Measurements from ENCODE around the gene SASH1.

SASH1 gene

DNA sequence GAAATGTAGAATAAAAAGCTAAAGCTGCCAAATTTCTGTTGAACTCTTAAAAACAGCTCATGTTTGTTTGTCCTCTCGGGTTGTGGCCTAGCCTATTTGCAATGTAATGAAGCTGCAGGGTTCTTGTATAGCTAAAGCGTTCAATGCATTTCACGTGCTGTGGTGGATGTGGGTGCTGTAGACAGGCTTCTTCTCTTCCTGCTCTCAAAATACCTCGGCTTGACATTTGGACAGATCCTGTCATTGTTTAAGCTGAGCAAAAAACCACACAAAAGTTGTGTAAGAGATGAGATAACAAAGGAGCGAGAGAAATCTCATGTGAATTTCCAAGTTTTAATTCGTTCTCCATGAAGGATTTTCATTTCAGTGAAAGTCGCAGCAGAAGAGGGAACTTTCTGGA lies 207.9 kb downstream of the SASH1 start:
- Histone ChIP-seq H3K4me3 (ENCODE audit: low read length) (no peak overlapping the region), H3K4me2 (ENCODE audit: low read length) (no peak overlapping the region), H3K4me1 (ENCODE audit: control insufficient read depth, insufficient read depth, low read length) (no peaks in the 10 kb centered on the region), H3K36me3 (ENCODE audit: insufficient read depth, low read length) (peaks cover 34% of the 10 kb centered on the region), H3K27me3 (ENCODE audit: control insufficient read depth, insufficient read depth, low read length) (no peaks in the 10 kb centered on the region), H3K9me3 (replicated peaks; ENCODE audit: low read length) (no peaks in the 10 kb centered on the region), H3K9ac (ENCODE audit: low read depth, low read length) (no peak overlapping the region)

- Histone ChIP-seq H3K9me3 (replicated peaks; ENCODE audit: low read length) (no peaks in the 10 kb centered on the region), H3K4me3 (ENCODE audit: low read length) (no peak overlapping the region), H3K9ac (ENCODE audit: low read depth, low read length) (no peak overlapping the region), H3K4me2 (ENCODE audit: low read length) (no peak overlapping the region), H3K27me3 (ENCODE audit: control insufficient read depth, insufficient read depth, low read length) (no peaks in the 10 kb centered on the region), H3K4me1 (ENCODE audit: control insufficient read depth, insufficient read depth, low read length) (no peaks in the 10 kb centered on the region), H3K36me3 (ENCODE audit: insufficient read depth, low read length) (peaks cover 28% of the 10 kb centered on the region)
Observed at GRCh38 chr6:148551226-148551625, 208.6 kb downstream of the SASH1 start.

GRCh38 chr6:148556410-148556809 lies 213.8 kb downstream of the SASH1 start:
- Histone ChIP-seq H3K4me2 (ENCODE audit: low read length) (no peak overlapping the region), H3K4me1 (ENCODE audit: control insufficient read depth, insufficient read depth, low read length) (peaks cover 5% of the 10 kb centered on the region), H3K9me3 (replicated peaks; ENCODE audit: low read length) (no peaks in the 10 kb centered on the region), H3K4me3 (ENCODE audit: low read length) (no peak overlapping the region), H3K27me3 (ENCODE audit: control insufficient read depth, insufficient read depth, low read length) (no peaks in the 10 kb centered on the region), H3K9ac (ENCODE audit: low read depth, low read length) (no peak overlapping the region), H3K36me3 (ENCODE audit: insufficient read depth, low read length) (no peaks in the 10 kb centered on the region)

- H3K9ac ChIP-seq (ENCODE audit: low read depth, low read length): no peak overlapping the region
- no peaks in the 10 kb centered on the region for H3K36me3 ChIP-seq (ENCODE audit: insufficient read depth, low read length)
- H3K4me1 ChIP-seq (ENCODE audit: control insufficient read depth, insufficient read depth, low read length): peaks cover 5% of the 10 kb centered on the region
- no peak overlapping the region for H3K4me2 ChIP-seq (ENCODE audit: low read length)
- H3K27me3 ChIP-seq (ENCODE audit: control insufficient read depth, insufficient read depth, low read length): no peaks in the 10 kb centered on the region
- no peak overlapping the region for H3K4me3 ChIP-seq (ENCODE audit: low read length)
- no peaks in the 10 kb centered on the region for H3K9me3 ChIP-seq (replicated peaks; ENCODE audit: low read length)
Observed at GRCh38 chr6:148557796-148558321, 215.2 kb downstream of the SASH1 start.

DNA sequence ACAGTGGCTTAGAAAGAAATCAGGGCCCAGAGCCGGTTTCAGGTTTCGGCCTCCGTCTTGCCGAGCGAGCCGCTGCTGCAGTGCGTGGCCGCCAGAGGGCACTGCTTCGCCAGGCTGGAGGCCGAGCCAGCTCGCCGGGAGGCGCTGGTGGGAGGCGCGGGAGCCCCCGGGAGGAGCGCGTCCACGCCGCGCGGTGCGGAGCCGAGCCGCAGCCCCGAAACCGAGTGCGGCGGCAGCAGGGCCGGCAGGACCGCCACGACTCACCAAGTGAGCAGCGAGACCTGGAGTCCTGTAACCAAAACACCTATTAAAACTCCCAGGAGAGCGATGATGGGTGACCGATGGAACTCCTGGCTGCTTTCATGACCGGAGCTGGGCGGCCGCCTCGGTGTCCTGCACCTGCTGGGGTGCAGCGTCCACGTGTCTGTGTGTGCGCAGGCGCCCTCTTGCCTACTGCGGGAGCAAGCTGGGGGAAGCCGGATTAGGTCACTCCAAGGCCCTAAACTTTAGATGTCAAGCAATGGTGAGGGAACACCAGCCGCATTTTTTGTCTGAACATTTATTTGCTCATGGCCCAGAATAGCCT lies 217.3 kb downstream of the SASH1 start:
- Histone ChIP-seq H3K4me3 (ENCODE audit: low read length) (peak overlapping the region; percentile 77), H3K9me3 (replicated peaks; ENCODE audit: low read length) (no peaks in the 10 kb centered on the region), H3K9ac (ENCODE audit: low read depth, low read length) (peak overlapping the region; percentile 74), H3K4me2 (ENCODE audit: low read length) (peak overlapping the region; percentile 97), H3K27me3 (ENCODE audit: control insufficient read depth, insufficient read depth, low read length) (no peaks in the 10 kb centered on the region), H3K4me1 (ENCODE audit: control insufficient read depth, insufficient read depth, low read length) (peaks cover 5% of the 10 kb centered on the region), H3K36me3 (ENCODE audit: insufficient read depth, low read length) (no peaks in the 10 kb centered on the region)

DNA sequence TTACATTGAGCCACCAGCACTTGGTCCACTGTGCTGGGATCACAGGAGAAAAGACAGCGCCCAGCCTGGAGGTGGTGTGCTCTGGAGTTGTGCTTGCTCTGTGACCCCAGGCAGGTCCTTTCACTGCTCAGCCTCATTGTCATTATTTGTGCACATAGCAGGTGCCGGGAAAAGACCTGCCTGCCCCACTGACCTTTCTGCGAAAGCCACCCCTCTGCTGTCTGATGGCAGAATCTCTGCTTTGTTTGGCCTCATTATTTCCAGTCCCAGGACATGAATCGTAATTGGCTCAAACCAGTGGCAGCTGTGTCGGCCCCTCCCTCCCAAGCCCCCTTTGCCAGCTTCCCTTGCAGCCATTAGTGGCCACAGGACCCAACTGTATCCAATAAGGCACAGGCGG lies 219.0 kb downstream of the SASH1 start:
- no peaks in the 10 kb centered on the region for H3K9me3 ChIP-seq (replicated peaks; ENCODE audit: low read length)
- no peaks in the 10 kb centered on the region for H3K36me3 ChIP-seq (ENCODE audit: insufficient read depth, low read length)
- no peak overlapping the region for H3K4me2 ChIP-seq (ENCODE audit: low read length)
- no peak overlapping the region for H3K9ac ChIP-seq (ENCODE audit: low read depth, low read length)
- H3K4me3 ChIP-seq (ENCODE audit: low read length): no peak overlapping the region
- no peaks in the 10 kb centered on the region for H3K27me3 ChIP-seq (ENCODE audit: control insufficient read depth, insufficient read depth, low read length)
- peaks cover 20% of the 10 kb centered on the region for H3K4me1 ChIP-seq (ENCODE audit: control insufficient read depth, insufficient read depth, low read length)

DNA sequence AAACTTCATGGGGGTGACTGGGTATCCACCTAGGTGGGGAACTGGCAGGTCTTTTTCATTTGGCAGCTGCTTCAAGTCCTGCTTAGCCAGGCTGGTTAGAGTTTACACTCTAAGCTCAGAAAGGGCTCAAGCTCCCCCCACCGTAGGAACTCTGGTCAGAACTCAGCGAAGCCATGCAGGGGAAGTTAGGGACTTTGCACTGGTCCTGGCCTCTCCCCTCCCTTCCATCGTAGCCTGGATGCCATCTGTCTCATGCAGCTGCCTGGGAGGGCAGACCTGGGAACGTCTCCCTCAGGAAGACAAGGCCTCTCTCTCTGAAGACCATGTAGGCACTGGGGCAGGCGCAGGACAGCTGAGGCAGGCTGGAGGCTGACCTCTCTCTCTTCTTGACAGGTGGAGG lies 220.4 kb downstream of the SASH1 start:
- Histone ChIP-seq H3K36me3 (ENCODE audit: insufficient read depth, low read length) (no peaks in the 10 kb centered on the region), H3K4me1 (ENCODE audit: control insufficient read depth, insufficient read depth, low read length) (peaks cover 31% of the 10 kb centered on the region), H3K4me2 (ENCODE audit: low read length) (no peak overlapping the region), H3K27me3 (ENCODE audit: control insufficient read depth, insufficient read depth, low read length) (no peaks in the 10 kb centered on the region), H3K4me3 (ENCODE audit: low read length) (no peak overlapping the region), H3K9me3 (replicated peaks; ENCODE audit: low read length) (no peaks in the 10 kb centered on the region), H3K9ac (ENCODE audit: low read depth, low read length) (no peak overlapping the region)

- no peaks in the 10 kb centered on the region for H3K36me3 ChIP-seq (ENCODE audit: insufficient read depth, low read length)
- no peak overlapping the region for H3K9ac ChIP-seq (ENCODE audit: low read depth, low read length)
- H3K4me2 ChIP-seq (ENCODE audit: low read length): no peak overlapping the region
- peaks cover 31% of the 10 kb centered on the region for H3K4me1 ChIP-seq (ENCODE audit: control insufficient read depth, insufficient read depth, low read length)
- no peaks in the 10 kb centered on the region for H3K27me3 ChIP-seq (ENCODE audit: control insufficient read depth, insufficient read depth, low read length)
- no peak overlapping the region for H3K4me3 ChIP-seq (ENCODE audit: low read length)
- H3K9me3 ChIP-seq (replicated peaks; ENCODE audit: low read length): no peaks in the 10 kb centered on the region
Observed at GRCh38 chr6:148564494-148565035, 221.9 kb downstream of the SASH1 start.

DNA sequence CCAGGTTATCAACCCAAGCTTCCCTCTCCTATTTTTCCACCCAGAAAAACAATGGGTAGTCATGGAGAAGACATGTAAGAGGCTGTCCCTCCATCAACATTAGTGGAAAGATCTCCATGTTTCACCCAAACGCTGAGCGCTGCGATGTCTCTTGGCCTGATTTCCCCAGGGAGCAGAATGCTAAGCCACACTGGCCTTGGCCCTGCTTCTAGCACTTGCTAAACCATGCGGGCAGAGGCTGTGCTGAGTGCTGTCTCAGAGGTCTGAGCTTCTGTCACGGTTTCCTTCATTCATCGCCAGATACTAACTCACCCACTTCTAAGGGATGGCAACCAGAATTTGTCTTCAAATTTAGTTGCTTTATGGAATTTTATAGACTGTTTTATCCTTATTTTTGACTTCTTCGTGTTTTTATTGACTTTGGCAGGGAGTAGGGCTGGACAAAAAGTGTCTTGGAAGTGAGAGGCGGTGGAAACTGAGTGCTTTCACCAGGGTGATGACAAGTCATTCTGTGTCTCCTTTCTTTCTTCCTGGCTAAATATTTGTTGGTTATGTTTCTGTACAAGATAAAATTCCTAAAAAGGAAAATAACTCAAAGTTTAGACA lies 222.8 kb downstream of the SASH1 start:
- H3K36me3 ChIP-seq (ENCODE audit: insufficient read depth, low read length): no peaks in the 10 kb centered on the region
- H3K27me3 ChIP-seq (ENCODE audit: control insufficient read depth, insufficient read depth, low read length): no peaks in the 10 kb centered on the region
- H3K9me3 ChIP-seq (replicated peaks; ENCODE audit: low read length): no peaks in the 10 kb centered on the region
- peak overlapping the region; percentile 60 for H3K9ac ChIP-seq (ENCODE audit: low read depth, low read length)
- no peak overlapping the region for H3K4me3 ChIP-seq (ENCODE audit: low read length)
- H3K4me1 ChIP-seq (ENCODE audit: control insufficient read depth, insufficient read depth, low read length): peaks cover 30% of the 10 kb centered on the region
- H3K4me2 ChIP-seq (ENCODE audit: low read length): peak overlapping the region; percentile 26

GRCh38 chr6:148565930-148566663 lies 223.5 kb downstream of the SASH1 start:
- Histone ChIP-seq H3K9me3 (replicated peaks; ENCODE audit: low read length) (no peaks in the 10 kb centered on the region), H3K4me1 (ENCODE audit: control insufficient read depth, insufficient read depth, low read length) (peaks cover 34% of the 10 kb centered on the region), H3K4me2 (ENCODE audit: low read length) (peak overlapping the region; percentile 66), H3K9ac (ENCODE audit: low read depth, low read length) (peak overlapping the region; percentile 60), H3K36me3 (ENCODE audit: insufficient read depth, low read length) (no peaks in the 10 kb centered on the region), H3K4me3 (ENCODE audit: low read length) (peak overlapping the region; percentile 31), H3K27me3 (ENCODE audit: control insufficient read depth, insufficient read depth, low read length) (no peaks in the 10 kb centered on the region)

DNA sequence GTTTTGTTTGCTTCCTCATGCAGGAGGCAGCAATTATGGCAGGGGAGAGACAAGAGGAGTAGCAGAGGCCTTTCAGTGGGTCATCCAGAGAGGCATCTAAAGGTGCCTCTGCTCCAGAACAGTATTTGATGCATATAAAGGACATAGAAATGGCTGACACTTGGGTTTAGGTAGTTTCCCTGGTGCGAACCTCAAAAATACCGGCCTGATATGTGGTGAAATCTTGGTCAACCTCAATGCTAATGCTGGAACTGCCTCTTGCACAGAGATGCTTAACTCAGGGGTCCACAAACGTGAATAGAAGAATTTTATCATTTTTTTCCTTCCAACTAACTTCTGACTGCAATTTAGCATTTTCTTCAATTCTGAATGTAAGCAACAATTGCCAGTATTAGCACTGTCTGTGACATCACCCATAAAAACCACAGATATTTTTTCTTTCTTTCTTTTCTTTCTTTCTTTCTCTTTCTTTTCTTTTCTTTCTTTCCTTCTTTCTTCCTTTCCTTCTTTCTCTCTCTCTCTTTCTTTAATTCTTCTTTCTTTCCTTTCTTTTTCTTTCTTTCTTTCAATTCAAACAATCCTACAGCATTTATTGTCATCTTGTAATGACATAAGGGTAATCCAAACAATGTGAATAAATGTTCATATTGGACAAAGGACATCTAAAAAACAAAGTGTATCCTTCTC lies 224.2 kb downstream of the SASH1 start:
- H3K9me3 ChIP-seq (replicated peaks; ENCODE audit: low read length): no peaks in the 10 kb centered on the region
- H3K4me1 ChIP-seq (ENCODE audit: control insufficient read depth, insufficient read depth, low read length): peaks cover 34% of the 10 kb centered on the region
- H3K4me3 ChIP-seq (ENCODE audit: low read length): peak overlapping the region; percentile 10
- peak overlapping the region; percentile 32 for H3K9ac ChIP-seq (ENCODE audit: low read depth, low read length)
- peak overlapping the region; percentile 56 for H3K4me2 ChIP-seq (ENCODE audit: low read length)
- no peaks in the 10 kb centered on the region for H3K36me3 ChIP-seq (ENCODE audit: insufficient read depth, low read length)
- no peaks in the 10 kb centered on the region for H3K27me3 ChIP-seq (ENCODE audit: control insufficient read depth, insufficient read depth, low read length)
